Epithelial cell of prostate (primary cell): ENCODE data around the gene REST.

Source experiments
- DNase-seq: peaks from one replicate; pipeline ENCODE4 v3.0.0-alpha.2; 2011; ENCODE audit warnings: low read depth, low spot score
- H3K27ac ChIP-seq: fragments of 450-650 bp; 2 replicates; pipeline ENCODE4 v1.5.1; 2017; ENCODE audit warnings: mild to moderate bottlenecking

REST gene

GRCh38 chr4:56976283-56976836 is 68.7 kb downstream of the REST start:
- H3K27ac ChIP-seq, result peak overlapping the region; percentile 95
- no peak for DNase-seq

- peak; percentile 31 for DNase-seq
- H3K27ac ChIP-seq, result peak overlapping the region; percentile 95
These were observed 69.2 kb downstream of the REST start for GRCh38 chr4:56976837-56977320.

- H3K27ac ChIP-seq, result peak within 1 kb of the TSS; percentile 95
- DNase-seq, result peak; percentile 96
These were observed 69.8 kb downstream of the REST start, which contains the start of gene NOA1 for GRCh38 chr4:56977321-56978012. NOA1 (minus strand) TSS chr4:56977606; CDS start chr4:56977585, 21 bp downstream.

- DNase-seq, result peak; percentile 73
These were observed 71.1 kb downstream of the REST start, which contains the start of gene POLR2B for GRCh38 chr4:56978750-56979303. POLR2B (plus strand) TSS chr4:56978896; CDS start chr4:56978986, 90 bp downstream.

GRCh38 chr4:56979421-56980072 is 71.8 kb downstream of the REST start:
- peak overlapping the region; percentile 95 for H3K27ac ChIP-seq
- no peak for DNase-seq

More at GRCh38 chr4:56978750-56979303, 71.1 kb downstream of the REST start, which contains the start of gene POLR2B:
- peak within 1 kb of the TSS; percentile 95 for H3K27ac ChIP-seq

GRCh38 chr4:56981795-56982201 is 74.1 kb downstream of the REST start:
- no peak overlapping the region for H3K27ac ChIP-seq
- DNase-seq, result no peak

- DNase-seq, result no peak
- no peak overlapping the region for H3K27ac ChIP-seq
These were observed 78.5 kb downstream of the REST start for GRCh38 chr4:56986192-56986591.

GRCh38 chr4:56986952-56987351 is 79.3 kb downstream of the REST start:
- H3K27ac ChIP-seq, result no peak overlapping the region
- no peak for DNase-seq

- peak overlapping the region; percentile 6 for H3K27ac ChIP-seq
These were observed 82.6 kb downstream of the REST start for GRCh38 chr4:56990109-56990905.

GRCh38 chr4:56995525-56995924 is 87.8 kb downstream of the REST start:
- peak; percentile 18 for DNase-seq
- H3K27ac ChIP-seq, result peak overlapping the region; percentile 4

More at GRCh38 chr4:56990109-56990905, 82.6 kb downstream of the REST start:
- no peak for DNase-seq

GRCh38 chr4:56999751-57000150 is 92.1 kb downstream of the REST start:
- no peak for DNase-seq
- H3K27ac ChIP-seq, result no peak overlapping the region

GRCh38 chr4:57013543-57014120 is 105.9 kb downstream of the REST start:
- DNase-seq, result no peak
- H3K27ac ChIP-seq, result no peak overlapping the region
